Stimulated activated effector memory CD8-positive, alpha-beta T cell treated with anti-CD3 and anti-CD28 coated beads, Interleukin-12 subunit alpha, Interleukin-12 subunit beta, amount 100 ng/mL, for 72 hours (primary cell): Measurements from ENCODE around the gene CMYA5.

ENCODE experiments used
- ATAC-seq: fragments of 150-1000 bp; cut with Tn5 transposase; 2 replicates; pipeline ENCODE4 v1.10.0; 2021
- DNase-seq, 2 donors: peaks; one replicate each; pipeline ENCODE4 v3.0.0; 2021 to 2022; ENCODE audit warnings: low spot score in 2 of 2
- H3K27ac Mint-ChIP-seq: one replicate; pipeline ENCODE4 v1.8.0; 2022; ENCODE audit warnings: mild to moderate bottlenecking, mixed read lengths
- H3K36me3 Mint-ChIP-seq: one replicate; pipeline ENCODE4 v1.8.0; 2022; ENCODE audit warnings: mild to moderate bottlenecking, mixed read lengths
- H3K4me1 Mint-ChIP-seq: one replicate; pipeline ENCODE4 v1.8.0; 2022; ENCODE audit warnings: mixed read lengths
- H3K4me3 Mint-ChIP-seq: one replicate; pipeline ENCODE4 v1.8.0; 2022; ENCODE audit warnings: mild to moderate bottlenecking, mixed read lengths
- H3K9me3 Mint-ChIP-seq: one replicate; pipeline ENCODE4 v1.8.0; 2022; ENCODE audit warnings: mixed read lengths

CMYA5 gene

DNA sequence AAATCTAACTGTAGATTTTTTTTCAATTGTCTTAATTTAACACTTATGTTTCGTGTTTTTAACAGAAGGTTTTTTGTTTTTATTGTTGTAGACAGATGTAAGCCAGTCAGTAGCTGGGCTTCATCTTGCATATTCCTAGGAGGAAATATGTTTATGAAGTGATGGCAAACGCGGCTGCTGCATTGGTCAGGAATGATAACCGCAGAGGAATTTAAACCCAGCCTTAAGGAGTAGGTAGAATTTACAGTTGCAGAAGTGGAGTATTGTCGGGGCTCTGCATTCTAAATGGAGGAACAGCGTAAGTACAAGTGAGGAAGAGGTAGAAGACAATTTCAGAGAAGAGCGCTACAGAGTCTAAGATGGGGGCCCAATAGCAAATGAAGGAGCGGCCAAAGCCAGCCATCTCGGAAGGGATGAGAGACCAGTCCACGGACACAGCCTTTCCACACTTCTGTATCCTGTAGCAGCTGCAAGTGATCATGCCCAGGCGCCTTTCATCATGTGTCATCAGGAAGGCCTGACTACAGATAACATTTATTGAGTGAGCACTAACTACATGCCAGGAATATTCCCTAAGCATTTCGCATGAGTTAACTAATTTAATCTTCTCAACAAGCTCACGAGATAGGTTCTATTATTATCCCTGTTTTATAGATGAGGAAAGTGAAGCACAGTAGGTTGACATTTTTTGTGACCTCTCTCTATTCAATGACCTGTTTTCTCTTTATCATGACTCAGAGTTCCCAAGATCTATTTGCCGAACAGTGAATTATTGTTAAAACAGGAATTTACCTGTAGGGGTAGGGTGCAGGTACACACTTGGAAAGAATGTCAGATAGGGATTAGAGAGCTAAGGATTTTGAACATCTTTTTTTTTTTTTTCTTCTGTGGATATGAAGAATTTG is 38.1 kb downstream of the CMYA5 start:
- Mint-ChIP-seq H3K27ac (no peak overlapping the region), H3K4me3 (no peak overlapping the region), H3K36me3 (no peaks in the 10 kb centered on the region), H3K4me1 (no peaks in the 10 kb centered on the region), H3K9me3 (no peaks in the 10 kb centered on the region)
- ATAC-seq = no peak
- DNase-seq = no peak

DNA sequence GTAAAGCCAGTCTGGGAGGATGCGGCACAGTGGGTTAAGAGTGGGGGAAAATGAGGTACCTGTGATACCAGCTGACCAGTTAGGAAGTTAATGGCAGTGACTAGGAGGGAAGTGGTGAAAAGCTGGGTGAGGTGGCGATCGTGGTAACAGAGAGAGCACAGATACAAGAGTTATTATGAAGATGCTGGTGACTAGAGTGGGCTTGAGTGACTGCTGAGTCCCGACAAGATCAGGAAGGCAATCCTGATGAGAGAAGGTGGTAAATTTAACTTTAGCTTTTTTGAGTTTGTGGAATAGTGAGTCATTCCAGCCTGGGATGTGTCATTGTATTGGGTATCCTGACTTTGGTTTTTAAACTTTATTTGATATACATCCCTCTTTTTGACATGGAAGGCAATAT is 38.8 kb downstream of the CMYA5 start:
- Mint-ChIP-seq H3K36me3 (no peaks in the 10 kb centered on the region), H3K4me1 (no peaks in the 10 kb centered on the region), H3K9me3 (no peaks in the 10 kb centered on the region), H3K4me3 (no peak overlapping the region), H3K27ac (no peak overlapping the region)
- ATAC-seq = no peak
- DNase-seq = no peak

DNA sequence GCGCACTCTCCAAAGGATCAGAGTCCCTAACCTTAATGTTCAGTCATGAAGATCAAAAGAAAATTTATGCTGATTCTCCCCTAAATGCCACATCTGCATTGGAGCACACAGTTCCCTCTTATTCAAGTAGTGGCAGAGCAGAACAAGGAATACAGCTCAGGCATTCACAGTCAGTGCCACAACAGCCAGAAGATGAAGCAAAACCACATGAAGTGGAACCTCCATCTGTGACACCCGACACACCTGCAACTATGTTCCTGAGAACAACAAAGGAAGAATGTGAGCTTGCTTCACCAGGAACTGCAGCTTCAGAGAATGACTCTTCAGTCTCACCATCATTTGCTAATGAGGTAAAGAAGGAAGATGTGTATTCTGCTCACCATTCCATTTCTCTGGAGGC is 40.0 kb downstream of the CMYA5 start:
- Mint-ChIP-seq H3K27ac (peak overlapping the region; percentile 52), H3K36me3 (no peaks in the 10 kb centered on the region), H3K4me3 (no peak overlapping the region), H3K9me3 (no peaks in the 10 kb centered on the region), H3K4me1 (no peaks in the 10 kb centered on the region)
- DNase-seq (no peak), ATAC-seq (no peak)

DNA sequence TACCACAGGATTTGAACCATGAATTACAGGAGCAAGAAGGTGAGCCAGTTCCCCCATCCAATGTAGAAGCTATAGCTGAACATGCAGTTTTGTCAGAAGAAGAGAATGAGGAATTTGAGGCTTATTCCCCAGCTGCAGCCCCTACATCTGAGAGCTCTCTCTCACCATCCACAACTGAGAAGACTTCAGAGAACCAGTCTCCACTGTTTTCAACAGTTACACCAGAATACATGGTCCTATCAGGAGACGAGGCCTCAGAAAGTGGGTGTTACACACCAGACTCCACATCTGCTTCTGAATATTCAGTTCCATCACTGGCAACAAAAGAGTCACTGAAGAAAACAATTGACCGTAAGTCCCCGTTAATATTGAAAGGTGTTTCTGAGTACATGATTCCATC is 40.9 kb downstream of the CMYA5 start:
- DNase-seq (no peak), ATAC-seq (no peak)
- Mint-ChIP-seq H3K27ac (peak overlapping the region; percentile 52), H3K9me3 (no peaks in the 10 kb centered on the region), H3K4me1 (no peaks in the 10 kb centered on the region), H3K36me3 (no peaks in the 10 kb centered on the region), H3K4me3 (no peak overlapping the region)

DNA sequence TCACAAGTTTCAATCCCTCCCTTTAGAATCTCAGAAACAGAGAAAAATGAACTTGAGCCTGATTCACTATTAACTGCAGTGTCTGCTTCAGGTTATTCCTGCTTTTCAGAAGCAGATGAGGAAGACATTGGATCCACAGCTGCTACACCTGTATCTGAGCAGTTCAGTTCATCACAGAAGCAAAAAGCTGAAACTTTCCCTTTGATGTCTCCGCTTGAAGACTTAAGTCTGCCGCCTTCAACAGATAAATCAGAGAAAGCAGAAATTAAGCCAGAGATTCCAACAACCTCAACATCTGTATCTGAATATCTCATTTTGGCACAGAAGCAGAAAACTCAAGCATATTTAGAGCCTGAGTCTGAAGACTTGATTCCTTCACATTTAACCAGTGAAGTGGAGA is 42.1 kb downstream of the CMYA5 start:
- Mint-ChIP-seq H3K9me3 (no peaks in the 10 kb centered on the region), H3K36me3 (no peaks in the 10 kb centered on the region), H3K27ac (no peak overlapping the region), H3K4me3 (no peak overlapping the region), H3K4me1 (peaks cover 10% of the 10 kb centered on the region)
- no peak for DNase-seq
- ATAC-seq = no peak

DNA sequence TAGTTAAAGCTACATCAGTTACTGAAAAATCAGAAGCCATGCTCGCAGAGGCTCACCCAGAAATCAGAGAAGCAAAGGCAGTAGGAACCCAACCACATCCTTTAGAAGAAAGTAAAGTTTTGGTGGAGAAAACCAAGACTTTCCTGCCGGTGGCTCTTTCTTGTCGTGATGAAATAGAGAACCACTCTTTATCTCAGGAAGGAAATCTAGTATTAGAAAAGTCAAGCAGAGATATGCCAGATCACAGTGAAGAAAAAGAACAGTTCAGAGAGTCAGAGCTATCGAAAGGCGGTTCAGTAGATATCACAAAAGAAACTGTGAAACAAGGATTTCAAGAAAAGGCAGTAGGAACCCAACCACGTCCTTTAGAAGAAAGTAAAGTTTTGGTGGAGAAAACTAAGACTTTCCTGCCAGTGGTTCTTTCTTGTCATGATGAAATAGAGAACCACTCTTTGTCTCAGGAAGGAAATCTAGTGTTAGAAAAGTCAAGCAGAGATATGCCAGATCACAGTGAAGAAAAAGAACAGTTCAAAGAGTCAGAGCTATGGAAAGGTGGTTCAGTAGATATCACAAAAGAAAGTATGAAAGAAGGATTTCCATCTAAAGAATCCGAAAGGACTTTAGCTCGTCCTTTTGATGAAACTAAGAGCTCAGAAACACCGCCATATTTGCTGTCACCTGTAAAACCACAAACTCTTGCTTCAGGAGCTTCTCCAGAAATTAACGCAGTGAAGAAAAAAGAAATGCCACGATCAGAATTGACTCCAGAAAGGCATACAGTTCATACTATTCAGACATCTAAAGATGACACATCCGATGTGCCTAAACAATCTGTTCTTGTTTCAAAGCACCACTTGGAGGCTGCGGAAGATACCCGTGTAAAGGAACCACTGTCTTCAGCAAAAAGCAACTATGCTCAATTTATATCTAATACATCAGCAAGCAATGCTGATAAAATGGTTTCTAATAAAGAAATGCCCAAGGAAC is 47.2 kb downstream of the CMYA5 start:
- DNase-seq = no peak
- no peaks in the 10 kb centered on the region for H3K36me3 Mint-ChIP-seq
- no peaks in the 10 kb centered on the region for H3K9me3 Mint-ChIP-seq
- peak; percentile 26 for ATAC-seq
- peak overlapping the region; percentile 24 for H3K4me3 Mint-ChIP-seq
- H3K27ac Mint-ChIP-seq = no peak overlapping the region
- peaks cover 26% of the 10 kb centered on the region for H3K4me1 Mint-ChIP-seq

DNA sequence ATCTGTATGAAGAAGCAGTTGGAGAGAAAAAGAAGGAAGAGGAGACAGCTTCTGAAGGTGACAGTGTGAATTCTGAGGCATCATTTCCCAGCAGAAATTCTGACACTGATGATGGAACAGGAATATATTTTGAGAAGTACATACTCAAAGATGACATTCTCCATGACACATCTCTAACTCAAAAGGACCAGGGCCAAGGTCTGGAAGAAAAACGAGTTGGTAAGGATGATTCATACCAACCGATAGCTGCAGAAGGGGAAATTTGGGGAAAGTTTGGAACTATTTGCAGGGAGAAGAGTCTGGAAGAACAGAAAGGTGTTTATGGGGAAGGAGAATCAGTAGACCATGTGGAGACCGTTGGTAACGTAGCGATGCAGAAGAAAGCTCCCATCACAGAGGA is 48.7 kb downstream of the CMYA5 start:
- H3K4me3 Mint-ChIP-seq = no peak overlapping the region
- peaks cover 26% of the 10 kb centered on the region for H3K4me1 Mint-ChIP-seq

DNA sequence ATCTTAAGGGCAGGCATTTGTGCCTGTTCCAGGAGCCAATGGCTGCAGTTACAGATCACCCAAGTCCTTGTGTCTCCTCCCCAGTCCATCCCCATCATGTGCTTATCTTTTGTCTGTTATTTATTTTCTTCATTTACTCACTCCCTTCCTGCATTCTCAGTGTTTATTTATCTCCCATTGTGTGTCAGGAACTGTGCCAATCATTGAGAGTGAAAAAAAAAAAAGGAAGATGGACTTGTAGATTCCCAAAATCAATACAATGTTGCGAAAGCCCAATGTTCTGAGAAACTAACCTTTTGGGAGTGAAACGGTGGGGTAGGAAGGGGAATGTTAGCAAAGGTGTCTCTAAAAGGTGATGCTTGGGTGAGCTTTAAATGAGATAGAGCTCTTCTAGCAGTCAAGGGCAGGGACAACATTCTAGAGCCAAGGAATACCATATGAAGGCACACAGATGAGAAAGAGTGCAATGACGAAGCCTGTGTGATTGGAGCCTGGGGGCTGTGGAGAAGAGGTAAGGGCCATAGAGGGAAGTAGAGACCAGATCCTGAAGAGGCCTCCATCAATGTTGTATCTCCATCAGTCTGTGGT is 53.0 kb downstream of the CMYA5 start:
- H3K9me3 Mint-ChIP-seq = no peaks in the 10 kb centered on the region
- peaks cover 8% of the 10 kb centered on the region for H3K4me1 Mint-ChIP-seq
- H3K27ac Mint-ChIP-seq = no peak overlapping the region
- no peaks in the 10 kb centered on the region for H3K36me3 Mint-ChIP-seq
- DNase-seq (no peak), ATAC-seq (no peak)
- H3K4me3 Mint-ChIP-seq = no peak overlapping the region

More for the DNA sequence above, 48.7 kb downstream of the CMYA5 start:
- H3K27ac Mint-ChIP-seq = no peak overlapping the region
- no peaks in the 10 kb centered on the region for H3K9me3 Mint-ChIP-seq
- no peak for DNase-seq
- H3K36me3 Mint-ChIP-seq = no peaks in the 10 kb centered on the region
- ATAC-seq = no peak

DNA sequence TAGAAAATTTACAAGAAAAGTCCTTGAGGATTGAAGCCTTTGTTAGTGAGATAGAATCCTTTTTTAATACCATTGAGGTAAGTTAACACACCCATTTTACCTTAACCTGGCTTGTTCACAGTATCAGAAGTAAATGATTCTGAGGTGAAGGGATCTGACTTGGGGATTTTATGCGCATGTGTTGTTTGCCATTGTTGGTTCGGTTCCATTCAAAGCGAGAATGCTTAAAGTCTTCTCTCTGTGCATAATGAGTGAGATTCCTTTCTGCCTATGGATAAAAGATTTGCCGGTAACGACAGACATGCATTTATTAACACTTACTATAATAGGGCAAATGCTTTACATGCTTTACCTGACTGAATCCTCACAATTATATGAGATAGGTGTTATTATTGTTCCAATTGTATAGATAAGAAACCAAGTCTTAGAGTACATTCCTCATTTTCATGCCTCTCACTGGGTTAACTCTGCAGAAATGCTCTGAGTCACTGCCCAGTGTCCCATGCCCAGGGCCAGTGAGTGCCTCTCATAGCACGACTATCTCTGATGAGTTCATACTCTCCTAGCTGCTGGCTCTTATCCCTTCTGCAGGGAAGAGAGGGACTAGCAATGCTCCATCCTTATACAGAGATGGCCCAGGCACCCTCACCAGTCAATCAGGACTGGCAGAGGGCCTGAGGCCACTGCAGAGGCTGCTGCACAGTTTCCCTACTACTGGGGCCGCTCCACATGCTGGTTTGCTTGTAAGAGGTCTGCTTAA is 54.4 kb downstream of the CMYA5 start:
- DNase-seq (no peak), ATAC-seq (no peak)
- no peaks in the 10 kb centered on the region for H3K9me3 Mint-ChIP-seq
- H3K4me3 Mint-ChIP-seq = no peak overlapping the region
- no peaks in the 10 kb centered on the region for H3K4me1 Mint-ChIP-seq
- no peaks in the 10 kb centered on the region for H3K36me3 Mint-ChIP-seq
- H3K27ac Mint-ChIP-seq = no peak overlapping the region

DNA sequence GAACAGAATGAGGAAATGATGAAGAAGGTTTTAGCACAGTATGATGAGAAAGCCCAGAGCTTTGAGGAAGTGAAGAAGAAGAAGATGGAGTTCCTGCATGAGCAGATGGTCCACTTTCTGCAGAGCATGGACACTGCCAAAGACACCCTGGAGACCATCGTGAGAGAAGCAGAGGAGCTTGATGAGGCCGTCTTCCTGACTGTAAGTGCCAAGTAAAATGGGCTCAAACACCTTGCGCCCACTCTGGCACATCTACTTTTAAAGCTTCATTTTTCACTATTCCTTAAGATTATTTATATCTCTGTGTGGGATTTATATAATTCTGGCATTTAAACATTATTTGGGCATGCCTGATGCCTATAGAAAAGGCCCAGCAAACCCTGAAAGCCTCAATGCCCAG is 55.6 kb downstream of the CMYA5 start:
- Mint-ChIP-seq H3K36me3 (no peaks in the 10 kb centered on the region), H3K27ac (no peak overlapping the region), H3K4me3 (no peak overlapping the region), H3K9me3 (no peaks in the 10 kb centered on the region), H3K4me1 (no peaks in the 10 kb centered on the region)
- no peak for DNase-seq
- ATAC-seq = no peak

DNA sequence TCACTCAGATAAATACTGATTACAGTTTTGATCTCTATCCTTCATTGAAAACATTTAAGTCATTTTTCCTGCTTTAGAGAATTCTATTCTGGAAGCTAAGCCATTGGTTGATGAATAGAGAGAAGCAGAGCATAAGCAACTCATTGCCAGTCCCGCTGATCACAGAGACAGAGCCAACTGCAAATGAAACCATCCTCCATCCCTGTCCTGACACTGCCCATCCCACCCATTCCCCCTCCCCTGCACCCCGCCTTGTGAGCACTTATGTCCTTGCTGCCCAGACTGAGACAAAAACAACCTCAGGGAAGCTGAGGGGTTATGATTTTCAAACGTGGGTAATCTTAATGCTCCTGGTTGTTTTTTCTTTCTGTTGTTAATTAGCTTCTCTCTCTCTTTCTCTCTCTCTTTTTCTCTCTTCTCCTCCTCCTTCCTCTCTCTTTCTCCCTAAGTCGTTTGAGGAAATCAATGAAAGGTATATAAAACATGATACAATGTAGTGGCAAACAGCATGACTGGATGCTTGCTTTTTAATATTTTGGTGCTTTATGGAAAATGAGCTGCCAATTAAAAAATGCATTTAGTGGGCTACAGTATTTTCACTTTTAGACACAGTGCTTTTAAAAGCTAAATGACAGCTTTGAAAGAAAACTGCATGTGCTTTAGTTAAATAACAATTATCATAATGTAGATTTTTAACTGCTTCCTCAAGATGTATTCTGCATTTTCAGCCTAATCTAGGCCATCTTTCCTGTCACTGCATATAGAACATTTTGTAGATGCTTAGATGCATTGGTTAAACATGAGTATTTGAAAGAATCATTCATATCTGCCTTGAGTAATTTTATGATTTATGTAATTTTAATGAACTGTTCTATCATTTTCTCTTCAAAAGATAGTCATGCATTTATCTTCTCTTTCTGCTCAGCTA is 57.3 kb downstream of the CMYA5 start:
- DNase-seq (no peak), ATAC-seq (no peak)
- Mint-ChIP-seq H3K4me1 (no peaks in the 10 kb centered on the region), H3K9me3 (no peaks in the 10 kb centered on the region), H3K36me3 (no peaks in the 10 kb centered on the region), H3K4me3 (no peak overlapping the region), H3K27ac (no peak overlapping the region)

DNA sequence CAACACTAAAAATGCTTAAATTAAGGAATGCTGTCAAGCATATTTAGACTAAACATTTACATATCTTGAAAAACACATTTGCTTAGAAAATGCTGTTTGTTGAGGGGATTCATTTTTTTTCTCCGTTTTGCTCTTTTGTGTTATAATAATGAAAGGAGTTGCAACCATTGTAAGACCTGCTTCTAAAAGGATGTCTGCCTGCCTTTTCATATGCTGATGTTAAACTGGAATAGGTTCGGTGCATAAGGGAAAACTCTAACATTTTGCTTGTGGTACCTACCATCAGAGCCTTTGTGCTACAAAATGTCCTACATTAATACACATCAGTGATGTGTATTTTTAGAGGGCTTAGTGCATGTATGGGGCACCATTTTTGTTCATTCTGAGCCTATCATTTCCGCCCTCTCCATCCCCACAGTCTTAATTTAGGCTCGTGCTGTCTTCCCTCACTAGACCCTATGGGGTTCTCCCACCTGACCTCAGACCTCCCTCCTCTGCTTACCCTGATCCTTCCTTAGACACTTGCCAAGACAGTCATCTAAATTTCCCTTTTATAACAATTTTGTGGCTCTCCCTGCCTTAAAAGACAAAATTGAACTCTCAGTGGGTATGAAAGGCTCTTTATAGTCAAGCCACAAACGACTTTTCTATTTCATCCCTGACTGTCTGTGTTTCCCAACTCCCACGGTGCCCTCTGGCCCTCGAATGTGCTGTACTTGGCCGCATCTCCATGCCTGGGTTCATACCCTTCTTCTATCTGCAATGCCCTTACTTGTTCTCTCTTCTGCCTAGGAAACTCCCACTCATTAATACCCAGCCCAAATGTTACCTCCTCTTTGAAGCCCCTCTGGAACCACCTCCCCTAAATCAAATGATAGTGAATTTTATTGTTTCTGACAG is 61.2 kb downstream of the CMYA5 start:
- Mint-ChIP-seq H3K27ac (no peak overlapping the region), H3K9me3 (no peaks in the 10 kb centered on the region), H3K4me1 (no peaks in the 10 kb centered on the region), H3K4me3 (no peak overlapping the region), H3K36me3 (no peaks in the 10 kb centered on the region)
- no peak for DNase-seq
- ATAC-seq = no peak

DNA sequence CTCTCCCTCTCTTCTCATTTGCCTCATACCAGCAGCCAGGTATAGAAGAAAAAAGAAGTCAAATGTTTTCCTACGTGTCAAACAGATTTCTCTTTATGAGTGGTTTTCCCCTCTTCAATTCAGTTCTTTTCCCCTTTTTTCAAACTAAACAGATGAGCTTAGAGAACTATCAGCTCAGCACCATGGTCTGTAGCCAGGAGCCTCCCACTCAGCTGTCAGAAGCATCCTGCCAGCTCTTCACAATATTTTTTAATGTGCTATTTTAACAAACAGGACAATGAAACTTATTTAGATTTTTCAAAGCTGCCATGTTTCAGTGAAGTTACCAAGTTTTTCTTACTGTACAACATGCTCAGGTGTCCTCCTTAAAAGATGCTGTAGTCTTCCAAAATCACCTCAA is 63.5 kb downstream of the CMYA5 start:
- no peak overlapping the region for H3K27ac Mint-ChIP-seq
- no peak for DNase-seq
- H3K4me1 Mint-ChIP-seq = no peaks in the 10 kb centered on the region
- H3K4me3 Mint-ChIP-seq = no peak overlapping the region
- H3K36me3 Mint-ChIP-seq = no peaks in the 10 kb centered on the region
- ATAC-seq = no peak
- H3K9me3 Mint-ChIP-seq = no peaks in the 10 kb centered on the region
